Psoas muscle (tissue), 8 donors: ENCODE measurements around the gene RPS2. TPM values are rescaled to one million over a fixed set of nuclear protein-coding genes. Genes with fewer than 3 reads are reported as not detected.
A peak's percentile ranks its signal among the peaks of the same experiment; 100 is the strongest.

Experiments used
- ATAC-seq, 4 donors: fragments of 200-7000 bp; cut with Tn5 transposase; one replicate each; pipeline ENCODE4 v1.9.1; 2020; ENCODE audit warnings: moderate library complexity in 3 of 4, mild to moderate bottlenecking in 2 of 4
- DNase-seq, 2 donors: peaks; one replicate each; pipeline ENCODE4 v3.0.0-alpha.2; 2020
- H3K27ac ChIP-seq: fragments of 200-600 bp; one replicate; pipeline ENCODE4 v1.8.0; 2022
- H3K27me3 ChIP-seq, 3 donors: fragments of 200-600 bp in 1 of 3; one replicate each; pipeline versions ENCODE4 v1.6.1 to v1.8.0; 2013 to 2022; ENCODE audit warnings: low read length in 2 of 3, mild to moderate bottlenecking in 2 of 3, moderate library complexity in 1 of 3; ENCODE audit not compliant: insufficient read depth in 3 of 3
- H3K36me3 ChIP-seq, 2 donors: fragments of 200-600 bp in 1 of 2; one replicate each; pipeline versions ENCODE4 v1.6.1 to v1.8.0; 2013 to 2022; ENCODE audit warnings: low read depth in 1 of 2, mild to moderate bottlenecking in 1 of 2, moderate library complexity in 1 of 2; ENCODE audit not compliant: insufficient read depth in 1 of 2
- H3K4me1 ChIP-seq: fragments of 200-600 bp; one replicate; pipeline ENCODE4 v1.8.0; 2022
- H3K4me3 ChIP-seq: fragments of 200-600 bp; one replicate; pipeline ENCODE4 v1.8.0; 2022; ENCODE audit warnings: mild to moderate bottlenecking
- H3K9me3 ChIP-seq: fragments of 200-600 bp; one replicate; pipeline ENCODE4 v1.8.0; 2022
- CTCF ChIP-seq: fragments of 200-600 bp; IDR thresholded peaks from one replicate; pipeline ENCODE4 v1.8.0; 2022; ENCODE audit warnings: antibody characterized with exemption
- WGBS, 3 donors: extraction: QIAGEN DNeasy Blood & Tissue Kit; methylation state at CpG; one replicate each; pipeline versions ENCODE4 v1.1.6 to v1.1.7; 2013; 5-methylcytosine and 5-hydroxymethylcytosine counted together
- intact Hi-C, 2 donors: fragments of 100-400 bp; cut with DNase I; formaldehyde crosslinking; loops; one replicate each; pipeline versions ENCODE4 v1.11.0 to v1.14.2; 2022
- polyA plus RNA-seq, 3 donors: library from polyadenylated mRNA; stranded (reverse); fragments of 200-250 nt; gene quantifications; one replicate each; pipeline ENCODE4 v1.2.3, GENCODE V29; 2013
- total RNA-seq, 4 donors: library from RNA; stranded (reverse); fragmentation: NEBNext Ultra II Directional in 2 of 4; extraction: Animal tissue kit (Norgen Biotek cat#: 25700) in 2 of 4; gene quantifications; one replicate each; pipeline versions ENCODE4 v1.2.1 to v1.2.4, GENCODE V29; 2021 to 2023
- donor health status: healthy with polysubstance abuse.
- donor health status: DM: no; HTN: no; CAD: no; lungs with moderate emphysema.
- donor health status: Bipolar disorder and iron deficiency.
- donor health status: healthy.
- donor health status: DM: yes; HTN: yes; CAD: no.
- donor health status: DM: no; HTN: no; CAD: no.
- donor health status: DM: no; HTN: no; CAD: no.
- donor health status: DM: yes; HTN: yes; CAD: no.

The RPS2 gene
- total and polyA plus RNA-seq, 7 donors: 1,044 to 3,940 (median 1,902) TPM

DNA sequence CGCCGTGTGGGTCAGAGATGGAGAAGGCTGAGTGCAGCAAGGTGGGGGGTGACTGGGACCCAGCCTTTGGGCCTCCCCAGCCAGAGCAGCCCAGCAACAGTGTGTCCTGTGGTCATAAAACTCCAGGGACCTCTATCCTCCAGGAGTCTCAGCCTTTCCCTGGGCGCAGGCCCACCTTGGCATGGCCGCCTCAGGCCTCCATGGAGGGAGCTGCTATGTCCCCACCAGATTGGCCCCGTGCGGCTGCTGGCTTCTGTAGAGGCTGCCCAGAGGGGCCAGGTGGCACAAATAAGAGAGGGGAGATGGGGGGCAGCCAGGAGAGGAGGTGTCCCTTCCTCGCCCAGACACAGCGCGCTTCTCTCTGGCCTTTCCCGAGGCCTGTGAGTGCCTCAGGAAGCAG, 22.6 kb upstream of the RPS2 start:
- Histone ChIP-seq H3K4me1 (peaks cover 32% of the 10 kb centered on the region), H3K9me3 (no peaks in the 10 kb centered on the region), H3K36me3 (peaks cover 4 to 24% of the 10 kb centered on the region in 2 donors), H3K27ac (no peak overlapping the region), H3K27me3 (peaks cover 0 to 34% (median 20%) of the 10 kb centered on the region in 3 donors), H3K4me3 (no peak overlapping the region)
- intact Hi-C loops: no loop called here
- no peak for TF ChIP-seq CTCF
- ATAC-seq (no peak), DNase-seq (no peak)
- 85 to 92% (median 90%) methylated on average over 10 of the region's 10 CpGs for WGBS, 3 donors

- no peak for TF ChIP-seq CTCF
- Histone ChIP-seq H3K4me3 (peak overlapping the region; percentile 93), H3K9me3 (no peaks in the 10 kb centered on the region), H3K4me1 (peaks cover 24% of the 10 kb centered on the region), H3K27me3 (peaks cover 0 to 21% (median 16%) of the 10 kb centered on the region in 3 donors), H3K27ac (no peak overlapping the region), H3K36me3 (peaks cover 4 to 24% of the 10 kb centered on the region in 2 donors)
- WGBS, 3 donors: 91 to 96% (median 91%) methylated on average over 14 of the region's 14 CpGs
- no peak for ATAC-seq
- no peak for DNase-seq
- intact Hi-C loops: no loop called here
Observed at GRCh38 chr16:1985466-1986150, 21.0 kb upstream of the RPS2 start.

- H3K36me3 ChIP-seq: peaks cover 4 to 24% of the 10 kb centered on the region in 2 donors
- peak overlapping the region; percentile 67 for H3K27ac ChIP-seq
- intact Hi-C loops: no loop called here
- H3K9me3 ChIP-seq: no peaks in the 10 kb centered on the region
- peak in 1 of 2 donors; percentile 55 for DNase-seq
- H3K27me3 ChIP-seq: peaks cover 0 to 16% (median 12%) of the 10 kb centered on the region in 3 donors
- no peak for TF ChIP-seq CTCF
- peak overlapping the region; percentile 93 for H3K4me3 ChIP-seq
- 9 to 12% (median 12%) methylated on average over 45 to 58 of the region's 58 CpGs for WGBS, 3 donors
- H3K4me1 ChIP-seq: peaks cover 32% of the 10 kb centered on the region
- peak in 3 of 4 donors; percentile 1 to 2 (median 1) for ATAC-seq
Observed at GRCh38 chr16:1984347-1985225, 20.0 kb upstream of the RPS2 start.

DNA sequence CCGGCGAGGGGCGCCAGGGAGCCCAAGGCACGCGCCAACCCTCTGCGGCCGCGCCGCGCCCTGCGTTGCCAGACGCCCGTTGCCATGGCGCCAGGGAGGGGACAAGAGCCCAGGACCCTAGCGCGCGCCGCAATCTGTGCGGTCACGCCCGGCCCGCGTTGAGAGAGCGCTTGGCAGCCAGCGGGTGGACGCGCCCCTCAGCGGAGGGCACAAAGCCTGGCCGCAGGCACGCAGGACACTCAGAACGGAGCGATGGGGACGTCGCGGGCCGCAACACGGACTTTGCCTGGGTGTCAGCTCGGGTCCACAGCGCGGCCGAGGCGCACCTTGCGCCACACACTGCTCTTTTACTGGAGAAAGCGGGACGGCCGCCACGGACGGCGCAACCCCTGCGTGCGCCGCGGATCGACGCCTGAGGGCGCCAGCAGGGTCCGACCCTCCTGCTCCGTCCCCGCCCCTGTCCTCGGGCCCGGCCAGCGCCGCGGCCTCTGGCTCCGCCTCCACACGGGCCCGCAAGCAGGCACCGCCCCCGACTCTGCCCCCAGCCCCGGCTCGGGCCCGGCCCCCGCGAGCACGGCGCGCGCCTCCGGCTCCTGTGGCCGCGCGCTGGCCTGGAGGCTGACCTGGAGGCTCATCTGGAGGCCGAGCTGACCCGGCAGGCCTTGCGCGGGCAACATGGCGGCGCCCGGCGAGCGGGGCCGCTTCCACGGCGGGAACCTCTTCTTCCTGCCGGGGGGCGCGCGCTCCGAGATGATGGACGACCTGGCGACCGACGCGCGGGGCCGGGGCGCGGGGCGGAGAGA, 19.1 kb upstream of the RPS2 start, which contains the start of gene GFER:
Gene GFER, plus strand, starts transcription at position 650 of the 803 bp plus-strand sequence. Its CDS starts 26 bp downstream, at position 676.
- TF ChIP-seq CTCF: peak; percentile 41
- 0% methylated on average over 55 to 109 of the region's 109 CpGs for WGBS, 3 donors
- Histone ChIP-seq H3K4me3 (peak within 1 kb of the TSS; percentile 93), H3K4me1 (peaks cover 32% of the 10 kb centered on the region), H3K27me3 (peaks cover 0 to 8% (median 4%) of the 10 kb centered on the region in 3 donors), H3K27ac (peak within 1 kb of the TSS; percentile 67), H3K9me3 (no peaks in the 10 kb centered on the region), H3K36me3 (peaks cover 4 to 29% of the 10 kb centered on the region in 2 donors)
- ATAC-seq (peak; percentile 89 to 92 (median 90)), DNase-seq (peak; percentile 91 to 95)
- intact Hi-C loops: no loop called here
